PFSK-1 (cell line): ENCODE results near the gene SFRP5.

Experiments used
- FOXP2 ChIP-seq: optimal IDR thresholded peaks from 2 replicates; pipeline ENCODE3; 2011; ENCODE audit warnings: borderline replicate concordance, control low read depth, inconsistent platforms; ENCODE audit not compliant: insufficient read depth; ENCODE audit errors: extremely low read length, extremely low read depth
- POLR2AphosphoS5 ChIP-seq: IDR thresholded peaks from 2 replicates; pipeline ENCODE4 v1.6.1; 2012; ENCODE audit warnings: low read depth, mild to moderate bottlenecking, control low read depth, low read length, moderate library complexity
- REST ChIP-seq, 2 experiments: IDR thresholded peaks; 2 replicates each; pipeline versions ENCODE4 v1.6.1 to v1.8.0; 2011 to 2012; ENCODE audit warnings: low read depth in 2 of 2, low read length in 2 of 2, control low read depth in 1 of 2, inconsistent platforms in 1 of 2, mild to moderate bottlenecking in 1 of 2, moderate library complexity in 1 of 2; ENCODE audit not compliant: insufficient read depth in 1 of 2
- SIN3A ChIP-seq: IDR thresholded peaks from 2 replicates; pipeline ENCODE4 v1.6.1; 2012; ENCODE audit warnings: mild to moderate bottlenecking, low read length, moderate library complexity, borderline replicate concordance; ENCODE audit not compliant: insufficient read depth
- TAF1 ChIP-seq: IDR thresholded peaks from 2 replicates; pipeline ENCODE4 v1.6.1; 2012; ENCODE audit warnings: low read length, control low read depth, borderline replicate concordance; ENCODE audit not compliant: insufficient read depth

Gene SFRP5

DNA sequence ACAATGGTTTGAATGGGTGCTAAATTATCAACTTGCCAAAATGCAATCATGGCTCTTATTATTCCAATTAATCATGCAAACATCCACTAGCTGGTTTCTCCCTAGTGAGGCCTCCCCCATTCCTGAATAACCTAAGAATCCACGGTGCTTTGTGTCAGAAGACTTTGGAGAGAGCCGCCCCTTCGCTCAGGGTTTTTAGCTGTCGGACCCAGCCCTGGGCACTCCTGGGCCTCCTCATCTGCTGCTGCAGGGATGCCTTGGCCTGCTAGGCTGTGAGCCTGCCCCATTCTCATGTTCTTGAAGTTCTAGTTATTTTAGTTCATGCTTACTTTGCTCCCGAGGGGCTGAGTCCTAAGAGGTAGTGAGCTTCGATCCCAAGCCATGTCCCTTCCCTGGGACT is 34.1 kb upstream of the SFRP5 start:
- no peak for TF ChIP-seq REST (IDR thresholded peaks at IDR 0.05; ENCODE audit: insufficient read depth in 1 of 2, low read depth in 2 of 2, low read length in 2 of 2)
- no peak for TF ChIP-seq FOXP2
- TF ChIP-seq POLR2AphosphoS5: no peak

GRCh38 chr10:97805096-97805884 is 33.5 kb upstream of the SFRP5 start:
- no peak for TF ChIP-seq FOXP2
- TF ChIP-seq REST (IDR thresholded peaks at IDR 0.05; ENCODE audit: insufficient read depth in 1 of 2, low read depth in 2 of 2, low read length in 2 of 2): no peak
- no peak for TF ChIP-seq POLR2AphosphoS5
- no peak for TF ChIP-seq SIN3A
- TF ChIP-seq TAF1: no peak

DNA sequence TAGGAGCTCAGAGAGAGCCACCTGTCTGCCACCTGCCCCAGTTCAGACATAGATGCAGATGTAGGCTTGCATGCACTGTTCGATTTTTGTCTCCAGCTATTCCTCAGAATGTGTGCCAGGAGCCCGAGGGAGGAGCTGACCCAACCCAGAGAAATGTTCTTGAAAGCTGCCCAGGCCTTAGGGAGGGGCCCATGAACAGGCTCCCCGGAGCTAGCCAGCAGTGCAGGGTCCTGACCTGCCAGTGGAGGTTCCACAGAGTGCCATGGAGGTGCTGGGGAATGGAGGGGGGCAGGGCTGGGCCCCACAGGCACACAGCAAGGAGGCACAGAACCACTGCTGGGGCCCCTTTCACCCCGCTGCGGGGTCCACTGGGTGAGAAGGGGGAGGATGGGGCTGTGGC is 29.6 kb upstream of the SFRP5 start:
- TF ChIP-seq REST (IDR thresholded peaks at IDR 0.05; ENCODE audit: insufficient read depth in 1 of 2, low read depth in 2 of 2, low read length in 2 of 2): 0 out of 4 replicates have a peak, but pooled peaks of 1 of the 2 experiments have one; percentile 30
- TF ChIP-seq POLR2AphosphoS5: no peak

DNA sequence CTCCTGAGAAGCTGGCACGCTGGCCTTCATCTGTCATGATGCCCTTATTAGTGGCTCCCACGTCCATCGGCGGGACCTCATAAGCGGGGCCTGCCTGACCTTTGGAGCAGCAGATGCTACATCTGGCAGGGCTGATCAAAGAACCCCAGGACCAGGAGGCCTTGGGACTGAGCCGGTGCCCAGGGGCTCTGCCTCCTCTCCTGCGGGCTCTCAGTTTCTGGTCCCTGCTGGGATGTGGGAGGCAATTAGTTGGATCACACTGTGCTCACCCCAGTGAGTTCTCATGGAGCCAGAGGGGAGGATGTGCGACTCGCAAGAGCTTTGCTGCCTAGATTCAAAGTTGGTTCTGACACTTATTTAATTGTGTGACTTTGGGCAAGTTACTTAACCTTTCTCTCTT is 28.7 kb upstream of the SFRP5 start:
- TF ChIP-seq SIN3A (no peak), POLR2AphosphoS5 (no peak), REST (IDR thresholded peaks at IDR 0.05; ENCODE audit: insufficient read depth in 1 of 2, low read depth in 2 of 2, low read length in 2 of 2) (no peak), FOXP2 (no peak), TAF1 (no peak)

DNA sequence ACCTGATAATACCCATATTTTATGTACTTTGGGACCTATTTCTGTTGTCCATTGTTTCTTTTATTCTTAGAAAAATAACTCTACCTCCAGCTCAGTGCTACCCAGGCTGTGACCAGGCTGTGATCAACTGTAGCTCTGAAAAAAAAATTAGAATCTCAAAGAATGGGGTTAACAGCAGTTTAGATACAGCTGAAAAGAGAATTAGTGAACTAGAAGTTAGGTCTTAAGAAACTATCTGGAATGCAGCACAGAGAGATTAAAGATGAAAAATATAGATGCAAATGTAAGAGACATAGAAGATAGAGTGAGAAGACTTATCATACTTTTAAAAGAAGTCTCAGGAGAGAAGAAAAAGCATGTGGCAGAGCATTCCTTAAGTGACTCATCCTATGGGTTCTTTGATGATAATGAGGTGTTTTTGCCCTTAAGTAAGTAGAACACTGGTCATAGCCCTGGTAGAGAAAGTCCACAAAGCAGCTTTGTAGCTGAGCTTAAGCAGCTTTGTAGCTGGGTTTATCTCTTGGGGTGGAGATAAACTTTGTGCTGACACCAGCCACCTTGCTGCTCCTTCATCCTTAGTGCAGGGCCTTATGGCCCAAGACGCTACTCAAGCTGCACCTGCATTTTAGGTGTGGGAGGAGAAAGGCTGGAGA is 27.3 kb upstream of the SFRP5 start:
- TF ChIP-seq TAF1: no peak
- no peak for TF ChIP-seq SIN3A
- no peak for TF ChIP-seq POLR2AphosphoS5
- TF ChIP-seq REST (IDR thresholded peaks at IDR 0.05; ENCODE audit: insufficient read depth in 1 of 2, low read depth in 2 of 2, low read length in 2 of 2): no peak
- no peak for TF ChIP-seq FOXP2
